GM18951 (cell line): ENCODE measurements around the gene RAD23B.

ENCODE experiments used
- POLR2A ChIP-seq: IDR thresholded peaks from 4 replicates; pipeline ENCODE4 v1.6.1; 2011; ENCODE audit warnings: mild to moderate bottlenecking; ENCODE audit not compliant: insufficient read length, insufficient read depth; ENCODE audit errors: extremely low read depth
- in situ Hi-C: fragments of 300-500 bp; cut with MboI; formaldehyde crosslinking; loops from one replicate; pipeline ENCODE4 v1.12.0; 2022; ENCODE audit warnings: low sequenced_read_pairs, mixed read lengths, inconsistent platforms; ENCODE audit not compliant: unreplicated experiment

The RAD23B gene

GRCh38 chr9:107282759-107283622 is at the start of gene RAD23B:
Gene RAD23B (plus strand): TSS chr9:107283279. CDS start chr9:107283630, 351 bp downstream.
- in situ Hi-C loops = no loop called here
- peak; percentile 83 for TF ChIP-seq POLR2A

- TF ChIP-seq POLR2A = no peak
- in situ Hi-C loops = no loop called here
These were observed 47.2 kb upstream of the RAD23B start for GRCh38 chr9:107235765-107236442.

DNA sequence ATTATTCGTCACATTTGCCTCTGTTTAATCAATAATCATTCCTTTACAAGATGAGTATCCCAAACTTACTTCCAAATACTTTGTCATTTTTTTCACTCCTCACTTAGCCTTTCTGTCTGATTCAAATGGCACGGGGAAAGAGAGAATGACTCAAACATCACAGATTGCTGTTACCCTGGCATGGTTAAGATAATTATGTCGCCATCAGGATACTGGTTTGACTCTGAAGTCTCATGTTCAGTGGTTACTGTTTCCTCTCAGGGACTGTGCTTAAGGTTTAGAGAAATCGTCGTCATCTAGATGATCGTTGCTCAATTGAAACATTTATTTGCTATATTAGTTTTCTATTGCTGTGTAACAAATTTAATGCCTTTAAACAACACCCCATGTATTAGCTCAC is 45.2 kb upstream of the RAD23B start:
- in situ Hi-C loops = no loop called here
- TF ChIP-seq POLR2A = no peak

DNA sequence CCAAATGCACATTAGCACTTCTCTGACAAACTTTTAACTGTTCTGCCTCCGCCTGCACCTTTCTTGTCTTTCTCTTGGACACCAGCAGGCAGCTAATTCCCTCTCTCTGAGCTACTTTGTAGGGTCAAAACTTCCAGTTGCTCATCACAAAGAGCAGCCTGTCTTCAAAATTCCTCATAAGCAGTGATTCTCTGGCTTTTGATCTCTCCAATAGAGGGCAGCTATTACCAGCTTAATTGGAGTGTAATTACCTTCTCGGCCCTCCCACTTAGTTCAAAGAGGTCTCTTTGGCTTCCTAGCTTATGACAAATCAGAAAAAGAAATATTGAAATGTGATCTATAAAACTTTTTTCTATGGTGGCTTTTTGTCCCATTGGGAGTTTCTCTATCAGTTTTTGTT is 43.6 kb upstream of the RAD23B start:
- in situ Hi-C loops = no loop called here
- no peak for TF ChIP-seq POLR2A

DNA sequence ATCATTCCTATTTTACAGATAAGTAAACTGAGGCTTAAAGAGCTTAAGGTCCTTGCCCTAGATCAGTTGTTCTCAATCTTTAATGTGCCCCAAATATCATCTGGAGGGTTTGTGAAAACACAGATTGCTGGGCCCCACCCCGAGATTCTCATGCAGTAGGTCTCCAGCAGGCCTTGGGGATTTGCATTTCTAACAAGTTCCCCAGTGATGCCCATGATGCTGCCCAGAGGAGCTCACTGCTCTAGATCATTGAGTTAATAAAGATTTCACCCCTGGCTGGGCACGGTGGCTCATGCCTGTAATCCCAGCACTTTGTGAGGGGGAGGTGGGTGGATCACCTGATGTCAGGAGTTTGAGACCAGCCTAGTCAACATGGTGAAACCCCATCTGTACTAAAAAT is 42.8 kb upstream of the RAD23B start:
- no peak for TF ChIP-seq POLR2A
- in situ Hi-C loops = no loop called here

DNA sequence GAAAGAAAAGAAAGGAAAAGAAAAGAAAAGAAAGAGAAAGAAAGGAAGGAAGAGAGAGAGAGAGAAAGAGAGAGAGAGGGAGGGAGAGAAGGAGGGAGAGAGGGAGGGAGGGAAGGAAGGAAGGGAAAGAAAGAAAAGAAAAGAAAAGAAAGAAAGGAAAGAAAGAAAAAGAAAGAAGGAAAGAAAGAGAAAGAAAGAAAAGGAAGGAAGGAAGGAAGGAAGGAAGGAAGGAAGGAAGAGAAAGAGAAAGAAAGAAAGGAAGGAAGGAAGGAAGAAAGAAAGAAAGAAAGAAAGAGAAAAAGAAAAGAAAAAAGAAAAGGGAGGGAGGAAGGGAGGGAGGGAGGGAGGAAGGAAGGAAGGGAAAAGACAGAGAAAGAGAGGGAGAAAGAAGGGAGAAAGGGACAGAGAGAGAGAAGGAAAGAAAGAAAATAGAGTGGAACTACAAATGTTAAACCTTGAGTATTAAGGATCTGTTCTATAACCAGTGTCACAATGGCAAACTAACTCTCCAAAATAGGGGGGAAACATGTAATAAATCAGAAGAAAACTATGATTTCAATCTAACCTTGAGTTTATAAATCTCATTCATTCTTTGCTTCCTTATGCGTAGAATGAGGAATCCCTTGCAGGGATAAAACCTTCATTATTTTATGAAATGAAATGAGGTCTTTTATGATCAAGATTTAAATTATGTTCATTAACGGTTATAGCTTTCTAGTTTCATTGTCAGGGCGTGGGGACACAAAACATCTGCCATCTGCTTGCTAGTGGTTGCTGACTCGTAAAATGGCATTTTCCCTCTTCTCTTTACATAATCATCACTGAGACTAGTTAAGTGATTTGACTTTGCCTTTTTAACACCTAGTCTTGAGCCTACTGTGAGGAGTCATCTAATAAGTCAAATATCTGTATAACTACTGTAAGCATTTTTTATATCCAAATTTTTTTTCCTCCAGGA is 40.7 kb upstream of the RAD23B start:
- in situ Hi-C loops = no loop called here
- TF ChIP-seq POLR2A = no peak

- no peak for TF ChIP-seq POLR2A
- in situ Hi-C loops = no loop called here
These were observed 39.3 kb upstream of the RAD23B start for GRCh38 chr9:107243742-107244141.

DNA sequence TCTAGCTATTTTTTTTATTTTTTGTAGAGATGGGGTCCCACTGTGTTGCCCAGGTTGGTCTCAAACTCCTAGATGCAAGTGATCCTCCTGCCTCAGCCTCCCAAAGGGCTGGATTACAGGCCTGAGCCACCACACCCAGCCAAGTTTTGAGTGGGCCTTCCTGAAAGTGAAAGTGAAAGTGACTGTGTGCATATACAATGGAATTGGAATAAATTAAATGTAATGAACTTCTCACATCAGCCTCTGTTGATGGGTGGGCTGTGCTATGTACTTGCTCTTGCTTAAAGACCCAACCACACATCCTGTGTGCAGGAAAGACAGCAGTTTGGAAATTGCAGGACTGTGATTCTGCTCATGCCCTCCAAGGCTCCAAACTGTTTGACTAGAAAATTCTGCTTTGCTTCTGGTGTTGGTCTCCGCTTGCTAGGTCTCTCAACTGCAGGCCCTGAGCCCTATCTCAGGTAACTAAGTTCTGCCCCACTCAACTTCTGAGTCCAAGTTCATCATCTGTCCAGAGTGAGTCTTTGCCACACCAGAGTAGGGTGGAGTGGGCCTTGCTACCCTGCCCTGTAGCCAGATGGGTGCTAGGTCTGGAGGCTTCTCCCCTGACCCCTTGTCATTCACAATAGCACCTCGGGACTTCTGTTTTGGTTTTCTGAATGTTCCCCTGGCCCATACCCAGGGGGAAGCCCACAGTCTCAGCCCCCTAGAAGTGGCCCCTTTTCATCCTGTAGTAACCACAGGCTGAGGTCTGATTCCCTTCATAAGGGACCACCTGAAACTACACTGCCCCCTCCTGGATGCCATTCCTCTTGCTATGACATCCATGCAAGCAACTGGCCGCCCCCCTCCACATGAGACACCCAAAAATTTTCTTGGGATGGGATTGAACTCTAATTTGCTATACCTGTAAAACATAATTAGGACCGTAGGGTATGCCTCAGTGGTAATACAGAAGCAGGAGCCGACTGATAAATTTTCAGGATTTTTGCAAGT is 36.5 kb upstream of the RAD23B start:
- in situ Hi-C loops = no loop called here
- no peak for TF ChIP-seq POLR2A

- in situ Hi-C loops = no loop called here
- TF ChIP-seq POLR2A = no peak
These were observed 34.4 kb upstream of the RAD23B start for GRCh38 chr9:107248714-107249113.

DNA sequence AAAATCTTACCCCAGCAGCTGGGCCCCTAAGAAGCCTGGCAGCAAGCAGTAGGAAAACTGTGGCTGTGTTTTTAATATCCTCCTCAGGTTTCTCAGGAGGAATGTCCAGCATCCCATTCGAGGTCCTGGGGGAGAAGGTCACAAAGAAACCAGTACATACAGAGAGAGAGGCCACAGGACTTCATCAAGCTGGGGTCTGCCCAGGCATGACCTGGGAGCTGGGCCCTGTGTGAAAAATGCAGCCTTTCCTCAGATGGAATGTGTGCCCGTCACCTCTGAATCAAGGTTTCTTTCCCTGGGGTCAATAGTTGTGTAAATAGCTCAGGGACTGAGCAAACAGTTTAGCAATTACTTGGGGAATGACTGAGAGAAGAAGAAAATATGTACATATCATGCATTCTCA is 33.9 kb upstream of the RAD23B start:
- TF ChIP-seq POLR2A = no peak
- in situ Hi-C loops = no loop called here

GRCh38 chr9:107249665-107250285 is 33.3 kb upstream of the RAD23B start:
- TF ChIP-seq POLR2A = no peak
- in situ Hi-C loops = no loop called here
